SK-N-SH (cell line): ENCODE results near the gene PTPRG.

ENCODE experiments used
- CHD2 ChIP-seq: fragments of 150-350 bp; IDR thresholded peaks from 2 replicates; pipeline ENCODE4 v1.6.1; 2018; ENCODE audit warnings: low read length; ENCODE audit not compliant: partially characterized antibody
- EZH2phosphoT487 ChIP-seq: fragments of 200-600 bp; sonication (generic); IDR thresholded peaks from 2 replicates; pipeline ENCODE4 v1.6.1; 2017; ENCODE audit warnings: low read depth, mixed run types, mild to moderate bottlenecking, antibody characterized with exemption, moderate library complexity, borderline replicate concordance
- MAX ChIP-seq: IDR thresholded peaks from 2 replicates; pipeline ENCODE4 v1.4.0; 2012; ENCODE audit warnings: low read depth
- RFX5 ChIP-seq: IDR thresholded peaks from 2 replicates; pipeline ENCODE4 v1.6.1; 2012; ENCODE audit warnings: mild to moderate bottlenecking, improper control_type of control experiment, low read length
- USF1 ChIP-seq: IDR thresholded peaks from 2 replicates; pipeline ENCODE4 v1.4.0; 2012; ENCODE audit warnings: low read depth, borderline replicate concordance
- YY1 ChIP-seq: IDR thresholded peaks from 2 replicates; pipeline ENCODE4 v1.4.0; 2012; ENCODE audit warnings: low read depth, mild to moderate bottlenecking
- TF ChIP-seq, protein P1 (sequence below): fragments of 200-600 bp; sonication (generic); IDR thresholded peaks from 2 replicates; pipeline ENCODE4 v1.6.1; 2017; ENCODE audit warnings: antibody characterized with exemption, mild to moderate bottlenecking, moderate library complexity

DNA sequence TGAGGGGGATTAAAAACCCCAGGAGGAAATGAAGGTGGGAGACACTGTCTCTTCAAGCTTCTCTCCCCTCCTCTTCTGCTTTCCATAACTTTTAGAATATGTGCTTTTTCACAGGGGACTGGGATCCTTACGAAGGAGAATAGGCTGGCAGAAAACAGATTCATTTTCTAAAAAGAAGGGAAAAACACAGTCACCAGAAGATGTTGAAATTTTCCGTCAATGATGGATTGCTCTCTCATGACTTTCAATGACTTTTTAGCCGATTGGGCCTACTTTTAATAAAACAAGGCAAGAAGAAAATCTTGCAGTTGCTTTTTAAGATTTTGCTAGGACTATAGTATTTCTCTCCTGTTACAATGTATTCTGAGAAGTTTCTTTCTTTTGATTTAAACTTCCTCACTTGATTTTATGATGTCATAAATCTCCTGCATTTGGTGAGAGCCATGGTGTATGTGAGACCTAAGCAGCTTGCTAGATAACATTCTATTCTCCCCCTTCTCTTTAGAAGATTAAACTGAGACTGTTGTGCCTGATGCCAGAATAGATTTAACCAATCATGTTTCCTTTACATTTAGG lies 570.7 kb downstream of the PTPRG start:
- no peak for TF ChIP-seq CHD2
- TF ChIP-seq RFX5: no peak
- no peak for TF ChIP-seq YY1
- no peak for TF ChIP-seq MAX
- TF ChIP-seq, protein P1, sequence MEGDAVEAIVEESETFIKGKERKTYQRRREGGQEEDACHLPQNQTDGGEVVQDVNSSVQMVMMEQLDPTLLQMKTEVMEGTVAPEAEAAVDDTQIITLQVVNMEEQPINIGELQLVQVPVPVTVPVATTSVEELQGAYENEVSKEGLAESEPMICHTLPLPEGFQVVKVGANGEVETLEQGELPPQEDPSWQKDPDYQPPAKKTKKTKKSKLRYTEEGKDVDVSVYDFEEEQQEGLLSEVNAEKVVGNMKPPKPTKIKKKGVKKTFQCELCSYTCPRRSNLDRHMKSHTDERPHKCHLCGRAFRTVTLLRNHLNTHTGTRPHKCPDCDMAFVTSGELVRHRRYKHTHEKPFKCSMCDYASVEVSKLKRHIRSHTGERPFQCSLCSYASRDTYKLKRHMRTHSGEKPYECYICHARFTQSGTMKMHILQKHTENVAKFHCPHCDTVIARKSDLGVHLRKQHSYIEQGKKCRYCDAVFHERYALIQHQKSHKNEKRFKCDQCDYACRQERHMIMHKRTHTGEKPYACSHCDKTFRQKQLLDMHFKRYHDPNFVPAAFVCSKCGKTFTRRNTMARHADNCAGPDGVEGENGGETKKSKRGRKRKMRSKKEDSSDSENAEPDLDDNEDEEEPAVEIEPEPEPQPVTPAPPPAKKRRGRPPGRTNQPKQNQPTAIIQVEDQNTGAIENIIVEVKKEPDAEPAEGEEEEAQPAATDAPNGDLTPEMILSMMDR: no peak
- TF ChIP-seq EZH2phosphoT487: no peak
- TF ChIP-seq USF1: no peak
